GM23248 (cell line): Measurements from ENCODE around the gene DYSF.

Experiments
- EZH2 ChIP-seq: fragments of 200-600 bp; sonication (generic); IDR thresholded peaks from 2 replicates; pipeline ENCODE4 v1.6.1; 2018; ENCODE audit warnings: antibody characterized with exemption, mild to moderate bottlenecking; ENCODE audit not compliant: insufficient read depth, poor library complexity, severe bottlenecking
- EZH2phosphoT487 ChIP-seq: fragments of 200-600 bp; sonication (generic); IDR thresholded peaks from 2 replicates; pipeline ENCODE4 v1.6.1; 2018; ENCODE audit warnings: antibody characterized with exemption, moderate library complexity, mild to moderate bottlenecking, low read depth; ENCODE audit not compliant: insufficient read depth

DNA sequence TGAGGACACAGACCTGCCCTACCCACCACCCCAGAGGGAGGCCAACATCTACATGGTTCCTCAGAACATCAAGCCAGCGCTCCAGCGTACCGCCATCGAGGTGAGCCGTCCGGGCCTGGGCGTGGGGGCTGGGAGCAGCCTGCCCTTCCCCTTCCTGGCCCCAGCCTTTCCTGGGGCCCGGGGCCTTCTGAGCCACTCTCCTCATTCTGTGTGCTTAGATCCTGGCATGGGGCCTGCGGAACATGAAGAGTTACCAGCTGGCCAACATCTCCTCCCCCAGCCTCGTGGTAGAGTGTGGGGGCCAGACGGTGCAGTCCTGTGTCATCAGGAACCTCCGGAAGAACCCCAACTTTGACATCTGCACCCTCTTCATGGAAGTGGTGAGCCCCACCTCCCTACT lies 157.9 kb downstream of the DYSF start:
- no peak for TF ChIP-seq EZH2phosphoT487
- TF ChIP-seq EZH2 = no peak
